Spleen (tissue), 11 donors: ENCODE measurements around the gene CAMK1D. TPM values are rescaled to one million over a fixed set of nuclear protein-coding genes. Genes with fewer than 3 reads are reported as not detected.

ENCODE experiments used
- DNase-seq: peaks from one replicate; pipeline ENCODE4 v3.0.0-alpha.2; 2020
- H3K27ac ChIP-seq, 8 donors: fragments of 200-600 bp; sonication (generic) in 7 of 8; 1 replicate in 4 of 8; 2 replicates in 4 of 8; pipeline versions ENCODE4 v1.5.0 to v1.8.0; 2016 to 2021; ENCODE audit warnings: inconsistent platforms in 4 of 8, mild to moderate bottlenecking in 4 of 8, moderate library complexity in 1 of 8
- H3K27me3 ChIP-seq, 7 donors: fragments of 200-600 bp; sonication (generic) in 6 of 7; replicated peaks in 1 of 7; 1 replicate in 4 of 7; 2 replicates in 3 of 7; pipeline versions ENCODE4 v1.5.0 to v1.8.0; 2016 to 2021; ENCODE audit warnings: inconsistent platforms in 3 of 7, mild to moderate bottlenecking in 1 of 7
- H3K36me3 ChIP-seq, 6 donors: fragments of 200-600 bp; sonication (generic) in 5 of 6; 1 replicate in 4 of 6; 2 replicates in 2 of 6; pipeline versions ENCODE4 v1.5.0 to v1.8.0; 2016 to 2021; ENCODE audit warnings: inconsistent platforms in 2 of 6
- H3K4me1 ChIP-seq, 6 donors: fragments of 200-600 bp; sonication (generic) in 5 of 6; 1 replicate in 3 of 6; 2 replicates in 3 of 6; pipeline versions ENCODE4 v1.5.0 to v1.8.0; 2016 to 2021; ENCODE audit warnings: inconsistent platforms in 3 of 6
- H3K4me3 ChIP-seq, 8 donors: fragments of 200-600 bp; sonication (generic) in 7 of 8; 1 replicate in 4 of 8; 2 replicates in 4 of 8; pipeline versions ENCODE4 v1.5.0 to v1.8.0; 2016 to 2021; ENCODE audit warnings: inconsistent platforms in 4 of 8, mild to moderate bottlenecking in 4 of 8, moderate library complexity in 2 of 8
- H3K9me3 ChIP-seq, 8 donors: fragments of 200-600 bp; sonication (generic) in 7 of 8; 1 replicate in 4 of 8; 2 replicates in 4 of 8; pipeline versions ENCODE4 v1.5.0 to v1.8.0; 2016 to 2021; ENCODE audit warnings: inconsistent platforms in 4 of 8
- CTCF ChIP-seq, 11 experiments: fragments of 200-600 bp in 7 of 11; fragments of 450-650 bp in 4 of 11; sonication (generic) in 4 of 11; IDR thresholded peaks in 8 of 11; conservative IDR thresholded peaks in 3 of 11; 1 replicate in 7 of 11; 2 replicates in 4 of 11; pipeline versions ENCODE4 v1.4.0 to v1.8.0; 2016 to 2021; ENCODE audit warnings: antibody characterized with exemption in 11 of 11, inconsistent platforms in 4 of 11, mild to moderate bottlenecking in 1 of 11
- POLR2A ChIP-seq, 3 donors: fragments of 450-650 bp; IDR thresholded peaks; one replicate each; pipeline ENCODE4 v1.5.1; 2017; ENCODE audit warnings: antibody characterized with exemption in 3 of 3, mild to moderate bottlenecking in 1 of 3
- POLR2AphosphoS5 ChIP-seq, 3 donors: sonication (generic); formaldehyde crosslinking; IDR thresholded peaks; one replicate each; pipeline ENCODE4 v1.5.1; 2017; ENCODE audit warnings: antibody characterized with exemption in 3 of 3
- WGBS, 5 donors: extraction: QIAGEN DNeasy Blood & Tissue Kit in 3 of 5; methylation state at CpG; one replicate each; pipeline versions ENCODE4 v1.1.5 to v1.1.7; 2013 to 2018; 5-methylcytosine and 5-hydroxymethylcytosine counted together
- intact Hi-C: fragments of 100-400 bp; cut with DNase I; formaldehyde crosslinking; loops from one replicate; pipeline ENCODE4 v1.15.0; 2023; ENCODE audit warnings: low total_unique reads
- polyA plus RNA-seq, 3 donors: library from polyadenylated mRNA; stranded (reverse); fragments of 200-250 nt; gene quantifications; one replicate each; pipeline ENCODE4 v1.2.1, GENCODE V29; 2013
- total RNA-seq, 7 donors: library from RNA; depleted of rRNA in 3 of 7; stranded (reverse); fragments of >200 nt in 3 of 7; fragmentation: NEBNext Ultra II Directional in 4 of 7; extraction: Animal tissue kit (Norgen Biotek cat#: 25700) in 4 of 7; gene quantifications; one replicate each; pipeline versions ENCODE4 v1.1.0 to v1.2.1, GENCODE V29; 2016 to 2021
- donor health status: healthy with polysubstance abuse.
- donor health status: DM: no; HTN: no; CAD: no; lungs with moderate emphysema.
- donor health status: DM: no; HTN: no; CAD: no.
- donor health status: Bipolar disorder and iron deficiency.
- donor health status: healthy.
- donor health status: DM: no; HTN: no; CAD: no.
- donor health status: DM: yes; HTN: yes; CAD: no.

Gene CAMK1D
- total and polyA plus RNA-seq, 10 donors: 6.8 to 34.5 (median 20.0) TPM

DNA sequence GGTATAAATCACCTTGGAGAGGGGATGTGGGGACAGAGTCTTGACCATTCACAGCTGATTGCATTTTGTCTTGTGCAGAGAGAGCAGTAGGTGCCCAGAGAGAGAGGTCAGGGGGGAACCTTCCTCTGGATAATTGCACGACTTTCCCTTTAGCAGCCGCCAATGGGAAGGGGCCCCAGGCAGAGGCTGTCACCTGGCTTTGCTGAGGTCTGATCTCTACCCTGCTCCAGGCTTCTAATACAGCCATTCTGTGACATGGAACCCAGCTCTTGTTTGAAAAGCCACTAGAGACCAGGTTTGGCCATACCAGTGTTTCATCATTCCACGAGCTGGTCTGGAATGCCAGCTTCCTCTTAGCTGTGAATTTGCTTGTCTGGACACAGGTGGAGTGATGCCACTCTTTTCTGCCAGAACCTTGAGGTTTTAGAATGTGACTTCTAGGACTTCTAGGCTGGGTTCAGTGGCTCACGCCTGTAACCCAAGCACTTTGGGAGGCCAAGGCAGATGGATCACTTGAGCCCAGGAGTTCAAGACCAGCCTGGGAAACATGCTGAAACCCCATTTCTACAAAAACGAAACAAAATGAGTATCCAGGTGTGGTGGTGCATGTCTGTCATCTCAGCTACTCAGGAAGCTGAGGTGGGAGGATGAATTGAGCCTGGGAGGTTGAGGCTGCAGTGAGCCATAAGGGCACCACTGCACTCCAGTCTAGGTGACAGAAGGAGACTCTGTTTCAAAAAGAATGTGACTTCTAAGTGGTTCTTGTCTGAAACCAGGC is 159.9 kb downstream of the CAMK1D start:
- no peaks in the 10 kb centered on the region for H3K27me3 ChIP-seq
- TF ChIP-seq CTCF (IDR thresholded peaks at IDR 0.05 in 8 of 11, conservative IDR thresholded peaks at IDR 0.05 in 3 of 11): no peak
- no peak for TF ChIP-seq POLR2A (IDR thresholded peaks at IDR 0.05)
- no peak for TF ChIP-seq POLR2AphosphoS5 (IDR thresholded peaks at IDR 0.05)
- intact Hi-C loops: no loop called here
- 77 to 88% (median 83%) methylated on average over 3 to 5 of the region's 5 CpGs for WGBS, 5 donors
- peaks cover 0 to 59% (median 14%) of the 10 kb centered on the region in 6 donors for H3K4me1 ChIP-seq
- H3K4me3 ChIP-seq: no peak overlapping the region
- no peaks in the 10 kb centered on the region for H3K9me3 ChIP-seq
- DNase-seq: no peak
- H3K36me3 ChIP-seq: no peaks in the 10 kb centered on the region
- no peak overlapping the region for H3K27ac ChIP-seq

- TF ChIP-seq CTCF (IDR thresholded peaks at IDR 0.05 in 8 of 11, conservative IDR thresholded peaks at IDR 0.05 in 3 of 11): no peak
- TF ChIP-seq POLR2AphosphoS5 (IDR thresholded peaks at IDR 0.05): no peak
- no peak for TF ChIP-seq POLR2A (IDR thresholded peaks at IDR 0.05)
- H3K27ac ChIP-seq: no peak overlapping the region
- intact Hi-C loops: no loop called here
- DNase-seq: no peak
- H3K9me3 ChIP-seq: no peaks in the 10 kb centered on the region
- 85 to 92% (median 86%) methylated on average over 2 of the region's 2 CpGs for WGBS, 5 donors
- H3K4me3 ChIP-seq: no peak overlapping the region
- H3K27me3 ChIP-seq: no peaks in the 10 kb centered on the region
- H3K36me3 ChIP-seq: no peaks in the 10 kb centered on the region
- peaks cover 0 to 64% (median 17%) of the 10 kb centered on the region in 6 donors for H3K4me1 ChIP-seq
These were observed 160.4 kb downstream of the CAMK1D start for GRCh38 chr10:12509794-12510100.

DNA sequence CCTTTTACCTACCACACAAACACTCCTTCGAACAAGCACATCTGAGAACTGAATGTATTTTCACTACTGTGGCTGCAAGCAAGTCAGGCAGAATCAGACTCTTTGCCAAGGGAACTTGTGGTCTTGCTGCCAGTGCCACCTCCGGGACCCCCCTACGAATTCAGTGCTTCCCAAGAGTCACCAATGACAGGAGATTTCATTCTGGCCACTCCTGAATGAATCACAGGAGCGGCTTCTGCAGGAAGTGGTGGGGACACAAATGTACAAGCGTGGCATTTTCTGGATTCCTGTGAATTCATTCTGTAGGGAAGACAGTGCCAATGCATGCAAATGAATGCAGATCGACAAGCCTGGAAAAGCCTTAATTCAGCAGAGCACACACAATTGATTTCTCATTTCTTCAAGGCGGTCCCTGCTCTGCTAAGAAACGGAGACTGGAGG is 161.2 kb downstream of the CAMK1D start:
- Histone ChIP-seq H3K4me3 (no peak overlapping the region), H3K9me3 (no peaks in the 10 kb centered on the region), H3K27me3 (no peaks in the 10 kb centered on the region), H3K4me1 (peaks cover 0 to 68% (median 17%) of the 10 kb centered on the region in 6 donors), H3K27ac (no peak overlapping the region), H3K36me3 (no peaks in the 10 kb centered on the region)
- intact Hi-C loops: no loop called here
- 52 to 67% (median 56%) methylated on average over 8 of the region's 8 CpGs for WGBS, 5 donors
- DNase-seq: no peak
- TF ChIP-seq POLR2AphosphoS5 (IDR thresholded peaks at IDR 0.05): no peak
- no peak for TF ChIP-seq CTCF (IDR thresholded peaks at IDR 0.05 in 8 of 11, conservative IDR thresholded peaks at IDR 0.05 in 3 of 11)
- TF ChIP-seq POLR2A (IDR thresholded peaks at IDR 0.05): no peak

GRCh38 chr10:12510984-12511383 is 161.6 kb downstream of the CAMK1D start:
- intact Hi-C loops: no loop called here
- Histone ChIP-seq H3K9me3 (no peaks in the 10 kb centered on the region), H3K4me1 (peaks cover 0 to 68% (median 17%) of the 10 kb centered on the region in 6 donors), H3K27me3 (no peaks in the 10 kb centered on the region), H3K27ac (no peak overlapping the region), H3K36me3 (no peaks in the 10 kb centered on the region), H3K4me3 (no peak overlapping the region)
- no peak for DNase-seq
- WGBS, 5 donors: 64 to 80% (median 75%) methylated on average over 4 of the region's 4 CpGs
- no peak for TF ChIP-seq POLR2A (IDR thresholded peaks at IDR 0.05)
- TF ChIP-seq POLR2AphosphoS5 (IDR thresholded peaks at IDR 0.05): no peak
- TF ChIP-seq CTCF (IDR thresholded peaks at IDR 0.05 in 8 of 11, conservative IDR thresholded peaks at IDR 0.05 in 3 of 11): no peak
